Measurements from ENCODE around the gene RIMBP3B.
A peak's percentile ranks its signal among the peaks of the same experiment; 100 is the strongest.
"Not testable (repeated sequence)": the region's sequence is repeated elsewhere in the genome, so short reads cannot be mapped to it uniquely, and the experiment has no call there.

RIMBP3B gene

GRCh38 chr22:21383701-21384467 lies at the start of gene RIMBP3B:
Gene RIMBP3B, plus strand, starts transcription at chr22:21383751. Its CDS starts 108 bp downstream, at chr22:21383859.
- DNase-seq: not testable (repeated sequence)

GRCh38 chr22:21357527-21357926 lies 26.0 kb upstream of the RIMBP3B start:
- not testable (repeated sequence) for DNase-seq

GRCh38 chr22:21360525-21360924 lies 23.0 kb upstream of the RIMBP3B start:
- not testable (repeated sequence) for DNase-seq

GRCh38 chr22:21362473-21362872 lies 21.1 kb upstream of the RIMBP3B start:
- DNase-seq: not testable (repeated sequence)

- not testable (repeated sequence) for DNase-seq
Observed at GRCh38 chr22:21363061-21363460, 20.5 kb upstream of the RIMBP3B start.

- not testable (repeated sequence) for DNase-seq
Observed at GRCh38 chr22:21363803-21364202, 19.7 kb upstream of the RIMBP3B start.

GRCh38 chr22:21364362-21364761 lies 19.2 kb upstream of the RIMBP3B start:
- not testable (repeated sequence) for DNase-seq

GRCh38 chr22:21365337-21365736 lies 18.2 kb upstream of the RIMBP3B start:
- DNase-seq: not testable (repeated sequence)

GRCh38 chr22:21368603-21369310 lies 14.8 kb upstream of the RIMBP3B start:
- not testable (repeated sequence) for DNase-seq

- not testable (repeated sequence) for DNase-seq
Observed at GRCh38 chr22:21375880-21376279, 7.7 kb upstream of the RIMBP3B start.

- DNase-seq: not testable (repeated sequence)
Observed at GRCh38 chr22:21384468-21385357, 1.2 kb downstream of the RIMBP3B start.

- not testable (repeated sequence) for DNase-seq
Observed at GRCh38 chr22:21389480-21389879, 5.9 kb downstream of the RIMBP3B start.

- not testable (repeated sequence) for DNase-seq
Observed at GRCh38 chr22:21390013-21390412, 6.5 kb downstream of the RIMBP3B start.

- DNase-seq: not testable (repeated sequence)
Observed at GRCh38 chr22:21394613-21395012, 11.1 kb downstream of the RIMBP3B start.

- not testable (repeated sequence) for DNase-seq
Observed at GRCh38 chr22:21401197-21401969, 17.8 kb downstream of the RIMBP3B start.

- not testable (repeated sequence) for DNase-seq
Observed at GRCh38 chr22:21402763-21403314, 19.3 kb downstream of the RIMBP3B start.

GRCh38 chr22:21407139-21407538 lies 23.6 kb downstream of the RIMBP3B start:
- not testable (repeated sequence) for DNase-seq

GRCh38 chr22:21407792-21408191 lies 24.2 kb downstream of the RIMBP3B start:
- not testable (repeated sequence) for DNase-seq

GRCh38 chr22:21416375-21416774 lies 32.8 kb downstream of the RIMBP3B start:
- DNase-seq: not testable (repeated sequence)

- not testable (repeated sequence) for DNase-seq
Observed at GRCh38 chr22:21417227-21417746, 33.7 kb downstream of the RIMBP3B start, which contains the start of gene HIC2. Gene HIC2, plus strand, starts transcription at chr22:21417371. Its CDS starts 25,461 bp downstream, at chr22:21442832.

GRCh38 chr22:21417853-21418252 lies 34.3 kb downstream of the RIMBP3B start:
- peak in 1 of 2 experiments; percentile 14 for DNase-seq

All from activated CD4-positive, alpha-beta T cell treated with anti-CD3 and anti-CD28 coated beads, Interleukin-2, amount 50 U/mL, for 48 hours (primary cell).